Heart left ventricle (tissue), 13 donors: ENCODE measurements around the gene ZNF488.

ENCODE experiments used
- POLR2A ChIP-seq, 2 donors: fragments of 450-650 bp; IDR thresholded peaks; one replicate each; pipeline ENCODE4 v1.6.1; 2017; ENCODE audit warnings: antibody characterized with exemption in 2 of 2, mild to moderate bottlenecking in 2 of 2, moderate library complexity in 2 of 2
- TF ChIP-seq, protein P1 (sequence below), 12 donors: fragments of 200-600 bp; sonication (generic) in 4 of 12; IDR thresholded peaks; one replicate each; pipeline versions ENCODE4 v1.5.0 to v1.8.0; 2018 to 2022; ENCODE audit warnings: antibody characterized with exemption in 12 of 12, mild to moderate bottlenecking in 5 of 12
- donor health status: ischemic (EF 13 %, LVEDD 7.1; RV severe dilation, severe dysfunction).
- donor health status: DM: no; HTN: yes; CAD: no.
- donor health status: DM: no; HTN: no; CAD: no.
- donor health status: ischemic (EF 25% LVEDD 6.9; RV normal size, moderate dysfunction).
- donor health status: ischemic (EF 25% LVEDD 5.7; RV mildly dilated, moderate dysfunction).
- donor health status: ischemic (EF 35%, LVEDD 5.7; RV mildly dilated, moderate dysfunction).
- donor health status: nonischemic (EF 11% LVEDD 7.7; RV severe dilation, severe dysfunction).
- donor health status: DM: yes; HTN: yes; CAD: no.
- donor health status: PGD.
- donor health status: ischemic (EF 29% LVEDD 5.4; RV normal size, mild dysfunction).
- donor health status: nonischemic (EF 23%, LVEDD 6.1; RV moderate dilation, normal function).

- no peak for TF ChIP-seq POLR2A (IDR thresholded peaks at IDR 0.05)
- TF ChIP-seq, protein P1, sequence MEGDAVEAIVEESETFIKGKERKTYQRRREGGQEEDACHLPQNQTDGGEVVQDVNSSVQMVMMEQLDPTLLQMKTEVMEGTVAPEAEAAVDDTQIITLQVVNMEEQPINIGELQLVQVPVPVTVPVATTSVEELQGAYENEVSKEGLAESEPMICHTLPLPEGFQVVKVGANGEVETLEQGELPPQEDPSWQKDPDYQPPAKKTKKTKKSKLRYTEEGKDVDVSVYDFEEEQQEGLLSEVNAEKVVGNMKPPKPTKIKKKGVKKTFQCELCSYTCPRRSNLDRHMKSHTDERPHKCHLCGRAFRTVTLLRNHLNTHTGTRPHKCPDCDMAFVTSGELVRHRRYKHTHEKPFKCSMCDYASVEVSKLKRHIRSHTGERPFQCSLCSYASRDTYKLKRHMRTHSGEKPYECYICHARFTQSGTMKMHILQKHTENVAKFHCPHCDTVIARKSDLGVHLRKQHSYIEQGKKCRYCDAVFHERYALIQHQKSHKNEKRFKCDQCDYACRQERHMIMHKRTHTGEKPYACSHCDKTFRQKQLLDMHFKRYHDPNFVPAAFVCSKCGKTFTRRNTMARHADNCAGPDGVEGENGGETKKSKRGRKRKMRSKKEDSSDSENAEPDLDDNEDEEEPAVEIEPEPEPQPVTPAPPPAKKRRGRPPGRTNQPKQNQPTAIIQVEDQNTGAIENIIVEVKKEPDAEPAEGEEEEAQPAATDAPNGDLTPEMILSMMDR (IDR thresholded peaks at IDR 0.05) = no peak
Observed at GRCh38 chr10:47400786-47401185, 16.7 kb upstream of the ZNF488 start.
